D721Med (cell line): ENCODE data around the gene TES.

Source experiments
- DNase-seq: peaks from one replicate; pipeline ENCODE4 v3.0.0; 2011; ENCODE audit warnings: low spot score; ENCODE audit not compliant: insufficient read length
- FAIRE-seq: peaks from 2 replicates; lab custom pipeline; 2011; peaks lifted over from hg19 to GRCh38; lab: Jason Lieb, UNC
- TF ChIP-seq, protein P1 (sequence below): IDR thresholded peaks from 2 replicates; pipeline ENCODE4 v1.5.1; 2012; ENCODE audit warnings: mild to moderate bottlenecking, control low read depth; ENCODE audit not compliant: insufficient read depth; ENCODE audit errors: missing control alignments

The TES gene, protein sequence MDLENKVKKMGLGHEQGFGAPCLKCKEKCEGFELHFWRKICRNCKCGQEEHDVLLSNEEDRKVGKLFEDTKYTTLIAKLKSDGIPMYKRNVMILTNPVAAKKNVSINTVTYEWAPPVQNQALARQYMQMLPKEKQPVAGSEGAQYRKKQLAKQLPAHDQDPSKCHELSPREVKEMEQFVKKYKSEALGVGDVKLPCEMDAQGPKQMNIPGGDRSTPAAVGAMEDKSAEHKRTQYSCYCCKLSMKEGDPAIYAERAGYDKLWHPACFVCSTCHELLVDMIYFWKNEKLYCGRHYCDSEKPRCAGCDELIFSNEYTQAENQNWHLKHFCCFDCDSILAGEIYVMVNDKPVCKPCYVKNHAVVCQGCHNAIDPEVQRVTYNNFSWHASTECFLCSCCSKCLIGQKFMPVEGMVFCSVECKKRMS

DNA sequence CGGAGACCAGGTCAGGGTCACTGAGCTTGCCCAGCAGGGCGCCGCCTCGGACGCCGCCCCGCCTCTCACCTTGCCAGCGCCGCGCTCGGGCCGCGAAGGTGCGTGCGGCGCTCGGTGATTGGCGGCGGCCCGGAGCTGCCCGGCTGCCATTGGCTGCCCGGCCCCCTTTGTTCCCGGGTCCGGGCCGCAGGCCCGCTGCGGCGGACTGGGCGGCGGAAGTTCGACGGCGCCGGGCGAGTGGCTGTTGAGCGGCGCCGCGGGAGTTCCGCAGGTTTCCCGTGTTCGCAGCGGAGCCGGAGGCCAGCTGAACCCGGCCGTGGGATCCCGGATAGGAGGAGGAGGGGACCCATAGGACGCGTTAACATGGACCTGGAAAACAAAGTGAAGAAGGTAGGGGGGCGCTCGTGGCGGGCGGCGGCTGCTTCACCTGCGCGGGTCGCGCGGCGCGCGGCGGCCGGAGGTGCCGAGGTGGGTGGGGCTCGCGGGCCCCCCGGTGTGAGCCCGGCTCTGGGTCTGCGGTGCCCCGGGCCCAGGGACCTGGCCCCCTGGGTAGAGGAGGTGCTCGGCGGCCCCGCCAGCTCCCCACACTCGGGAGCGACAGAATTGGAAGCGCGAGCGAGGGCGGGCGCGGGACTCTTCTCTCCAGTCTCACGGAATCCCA is at the start of gene TES:
TES (plus strand) TSS at position 195 of the 661 bp plus-strand sequence; CDS start at position 364, 169 bp downstream.
- TF ChIP-seq, protein P1, sequence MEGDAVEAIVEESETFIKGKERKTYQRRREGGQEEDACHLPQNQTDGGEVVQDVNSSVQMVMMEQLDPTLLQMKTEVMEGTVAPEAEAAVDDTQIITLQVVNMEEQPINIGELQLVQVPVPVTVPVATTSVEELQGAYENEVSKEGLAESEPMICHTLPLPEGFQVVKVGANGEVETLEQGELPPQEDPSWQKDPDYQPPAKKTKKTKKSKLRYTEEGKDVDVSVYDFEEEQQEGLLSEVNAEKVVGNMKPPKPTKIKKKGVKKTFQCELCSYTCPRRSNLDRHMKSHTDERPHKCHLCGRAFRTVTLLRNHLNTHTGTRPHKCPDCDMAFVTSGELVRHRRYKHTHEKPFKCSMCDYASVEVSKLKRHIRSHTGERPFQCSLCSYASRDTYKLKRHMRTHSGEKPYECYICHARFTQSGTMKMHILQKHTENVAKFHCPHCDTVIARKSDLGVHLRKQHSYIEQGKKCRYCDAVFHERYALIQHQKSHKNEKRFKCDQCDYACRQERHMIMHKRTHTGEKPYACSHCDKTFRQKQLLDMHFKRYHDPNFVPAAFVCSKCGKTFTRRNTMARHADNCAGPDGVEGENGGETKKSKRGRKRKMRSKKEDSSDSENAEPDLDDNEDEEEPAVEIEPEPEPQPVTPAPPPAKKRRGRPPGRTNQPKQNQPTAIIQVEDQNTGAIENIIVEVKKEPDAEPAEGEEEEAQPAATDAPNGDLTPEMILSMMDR = no peak
- no peak for FAIRE-seq
- DNase-seq = no peak

DNA sequence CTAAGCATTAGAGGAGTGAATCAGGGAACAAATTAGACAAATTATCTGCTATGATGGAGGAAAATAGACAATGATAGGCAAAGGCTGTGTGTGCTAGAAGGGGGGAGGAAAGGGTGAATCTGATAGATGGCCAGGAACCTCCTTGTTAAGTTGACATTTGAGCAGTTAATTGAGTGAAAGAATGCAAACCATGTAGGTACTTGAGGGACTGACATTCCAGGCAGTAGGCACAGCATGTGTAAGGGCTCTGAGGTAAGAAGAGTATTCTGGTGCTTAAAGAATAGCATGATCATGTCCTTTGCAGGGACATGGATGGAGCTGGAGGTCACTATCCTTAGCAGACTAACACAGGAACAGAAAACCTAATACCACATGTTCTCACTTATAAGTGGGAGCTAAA is 48.6 kb upstream of the TES start:
- TF ChIP-seq, protein P1 = no peak
- no peak for DNase-seq
- FAIRE-seq = no peak

DNA sequence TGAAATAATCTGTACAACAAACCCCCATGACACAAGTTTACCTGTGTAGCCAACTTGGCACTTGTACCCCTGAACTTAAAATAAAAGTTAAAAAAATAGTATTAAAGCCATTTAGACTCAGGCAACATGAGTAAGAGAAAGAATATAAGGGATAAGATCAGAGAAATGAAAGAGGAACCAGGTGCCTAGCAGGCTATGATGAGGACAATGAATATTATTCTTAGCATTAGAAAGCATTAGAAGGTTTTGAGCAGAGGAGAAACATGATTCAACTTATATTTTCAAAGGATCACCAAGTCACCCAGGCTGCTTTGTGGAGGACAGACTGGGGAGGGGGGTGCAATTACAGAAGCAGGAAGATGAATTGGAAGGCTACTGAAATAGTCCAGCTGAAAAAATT is 48.1 kb upstream of the TES start:
- DNase-seq = no peak
- FAIRE-seq = no peak
- TF ChIP-seq, protein P1 = no peak

DNA sequence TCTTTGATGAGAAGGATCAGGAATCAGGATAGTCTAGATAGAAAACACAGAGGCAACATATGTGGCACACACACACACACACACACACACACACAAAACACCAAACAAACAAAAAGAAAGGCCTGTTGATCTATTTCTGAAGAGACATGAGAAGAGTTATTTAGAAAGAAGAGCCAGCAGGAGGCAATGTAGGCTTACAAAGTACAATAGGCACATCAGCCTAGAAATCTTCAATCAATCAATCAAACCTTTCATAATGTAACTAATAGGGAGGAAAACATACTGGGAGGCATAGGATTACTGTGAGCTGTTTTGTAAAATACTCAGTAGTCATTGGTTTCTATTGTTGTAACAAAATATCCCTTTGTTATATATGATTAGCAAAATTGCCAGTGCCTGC is 47.3 kb upstream of the TES start:
- TF ChIP-seq, protein P1 = no peak
- DNase-seq = no peak
- no peak for FAIRE-seq

DNA sequence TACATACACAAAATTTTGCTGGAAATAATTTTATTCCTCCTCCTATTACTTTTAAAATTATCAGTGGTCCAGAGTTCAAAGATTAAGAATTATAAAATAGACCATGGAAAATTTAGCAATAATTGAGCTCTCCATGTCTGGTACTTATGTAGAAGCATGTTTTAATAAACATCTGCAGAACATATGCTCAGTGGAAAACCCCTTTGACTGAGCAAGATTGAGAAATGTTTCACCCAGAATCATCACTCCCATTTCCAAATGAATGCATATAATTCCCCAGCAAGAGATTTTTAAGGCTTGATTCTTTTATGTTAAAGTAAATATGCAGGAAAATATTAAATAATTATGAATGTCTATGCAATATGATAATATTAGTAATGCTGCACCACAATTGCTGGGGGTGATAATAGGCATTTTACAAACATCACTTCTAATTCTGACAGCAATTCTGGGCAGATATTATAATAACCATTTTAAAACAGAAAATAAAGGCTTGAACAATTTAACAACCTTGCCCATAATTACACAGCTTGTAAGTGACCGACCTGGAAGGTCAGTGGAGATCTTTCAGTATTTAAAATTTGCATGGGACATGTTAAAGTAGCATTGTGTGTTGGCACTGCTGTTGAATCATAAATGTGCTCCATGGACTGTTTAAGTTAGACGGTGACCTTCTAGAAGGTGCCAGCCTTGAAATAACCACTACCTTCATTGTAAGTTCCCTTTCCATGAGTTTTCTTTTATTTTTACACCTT is 45.6 kb upstream of the TES start:
- TF ChIP-seq, protein P1 = no peak
- FAIRE-seq (no peak), DNase-seq (no peak)

DNA sequence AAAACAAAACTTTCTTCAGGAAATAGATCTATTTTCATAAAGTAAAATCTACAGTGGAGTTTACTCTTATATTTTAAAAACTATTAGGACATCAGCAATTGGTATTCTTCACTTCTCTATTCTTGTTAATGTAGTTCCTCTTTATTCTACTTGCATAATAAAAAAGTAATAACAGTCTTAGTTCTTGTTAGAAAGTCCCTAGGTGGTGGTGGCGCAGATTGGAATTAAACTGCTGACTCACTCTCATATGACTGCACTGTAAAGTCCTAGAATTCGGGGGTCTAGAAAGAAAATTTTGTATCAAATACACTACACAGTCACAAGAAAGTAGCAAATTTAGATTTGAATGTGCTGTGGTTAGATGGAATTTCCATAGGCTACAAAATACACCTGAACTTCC is 44.6 kb upstream of the TES start:
- FAIRE-seq (no peak), DNase-seq (no peak)
- TF ChIP-seq, protein P1 = no peak
